Upper lobe of left lung (tissue), 4 donors: Measurements from ENCODE around the gene THRA.

ENCODE experiments used
- CTCF ChIP-seq, 6 experiments: fragments of 450-650 bp in 4 of 6; fragments of 200-600 bp in 2 of 6; sonication (generic) in 2 of 6; IDR thresholded peaks; one replicate each; pipeline ENCODE4 v1.5.1; 2016 to 2019; ENCODE audit warnings: antibody characterized with exemption in 6 of 6
- POLR2A ChIP-seq, 4 donors: fragments of 450-650 bp; IDR thresholded peaks; one replicate each; pipeline ENCODE4 v1.5.1; 2016 to 2017; ENCODE audit warnings: antibody characterized with exemption in 4 of 4, mild to moderate bottlenecking in 2 of 4
- POLR2AphosphoS5 ChIP-seq, 2 donors: sonication (generic); formaldehyde crosslinking; IDR thresholded peaks; one replicate each; pipeline ENCODE4 v1.5.1; 2017; ENCODE audit warnings: antibody characterized with exemption in 2 of 2

GRCh38 chr17:40135817-40136216 lies 73.1 kb downstream of the THRA start:
- TF ChIP-seq CTCF (IDR thresholded peaks at IDR 0.05) (no peak), POLR2A (IDR thresholded peaks at IDR 0.05) (no peak), POLR2AphosphoS5 (IDR thresholded peaks at IDR 0.05) (no peak)
